ENCODE data around the gene EPN3. TPM values are rescaled to one million over a fixed set of nuclear protein-coding genes. Genes with fewer than 3 reads are reported as not detected.

Gene EPN3
- total RNA-seq, 1 donor from 2014 or later, result 92.7 TPM

DNA sequence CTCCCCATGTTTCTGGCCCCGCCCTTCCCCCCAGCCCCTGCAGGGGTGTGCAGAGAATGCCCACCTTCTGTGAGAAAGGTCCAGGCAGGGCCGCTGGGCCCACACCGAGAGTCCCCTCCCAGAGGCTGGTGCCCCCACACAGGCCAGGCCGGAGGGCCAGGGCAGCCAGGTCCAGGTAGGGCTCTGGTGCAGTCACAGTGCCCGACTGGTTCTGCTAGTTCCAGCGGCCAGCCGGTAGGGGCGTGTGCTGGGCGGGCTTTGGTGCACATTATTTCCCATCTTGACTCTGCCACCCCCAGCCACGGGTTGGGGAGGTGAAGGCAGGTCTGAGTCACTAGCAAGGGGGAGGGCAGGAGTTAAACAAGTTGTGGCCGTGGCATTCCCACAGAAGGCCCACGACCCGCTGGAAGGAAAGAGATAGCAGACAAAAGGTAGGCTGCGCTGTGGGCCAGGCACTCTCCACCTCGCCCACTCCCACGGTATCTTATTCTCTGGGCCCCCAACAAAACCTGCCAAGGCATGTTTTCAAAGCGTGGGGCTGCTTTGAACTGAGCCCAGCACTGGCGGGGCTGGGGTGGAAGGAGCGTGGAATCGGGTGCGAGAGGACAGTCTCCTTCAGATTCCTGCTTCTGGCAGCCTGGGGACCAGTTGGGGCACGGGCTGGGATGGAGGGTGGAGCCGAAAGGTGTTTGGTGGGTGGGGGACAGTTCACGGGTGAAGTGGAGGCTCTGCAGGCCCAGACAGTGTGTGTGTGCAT lies 1.9 kb downstream of the EPN3 start:
- DNase-seq (ENCODE audit: low spot score), result peak; percentile 69

DNA sequence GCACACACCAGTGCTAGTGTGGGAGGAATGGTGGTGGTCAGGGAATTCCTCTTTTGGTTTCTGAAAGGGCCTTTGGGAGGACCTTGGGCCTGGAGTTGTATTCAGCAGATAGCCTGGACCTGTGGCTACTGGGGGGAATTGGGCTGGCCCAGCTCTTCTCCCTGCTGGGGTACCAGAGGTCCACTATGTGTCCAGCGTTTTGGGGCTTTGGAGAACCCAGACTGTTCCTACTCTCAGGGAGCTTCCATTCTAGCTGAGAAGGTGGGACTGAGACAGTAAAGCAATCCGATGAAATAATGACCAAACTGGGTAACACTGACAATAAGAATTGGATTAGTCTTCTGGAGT lies 2.4 kb downstream of the EPN3 start:
- DNase-seq (ENCODE audit: low spot score), result no peak

DNA sequence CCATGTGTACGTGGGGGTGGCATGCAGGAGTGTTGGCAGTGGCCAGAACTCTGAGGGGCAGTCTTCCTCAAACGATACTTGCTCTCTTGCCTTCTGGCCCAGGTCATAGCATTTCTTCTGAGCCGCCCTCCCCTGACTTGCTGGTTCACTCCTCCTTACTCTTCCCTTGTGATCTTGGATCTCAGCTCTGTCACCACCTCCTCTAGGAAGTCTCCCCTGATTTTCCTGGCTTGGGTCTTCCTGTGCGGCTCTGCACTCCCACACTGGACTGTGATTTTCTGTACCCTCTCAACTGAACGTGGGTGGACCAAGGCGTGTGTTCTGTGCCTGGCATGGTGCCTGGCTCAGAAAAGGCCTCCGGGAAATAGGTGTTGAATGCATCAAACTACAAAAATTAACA lies 2.9 kb downstream of the EPN3 start:
- DNase-seq (ENCODE audit: low spot score), result no peak

DNA sequence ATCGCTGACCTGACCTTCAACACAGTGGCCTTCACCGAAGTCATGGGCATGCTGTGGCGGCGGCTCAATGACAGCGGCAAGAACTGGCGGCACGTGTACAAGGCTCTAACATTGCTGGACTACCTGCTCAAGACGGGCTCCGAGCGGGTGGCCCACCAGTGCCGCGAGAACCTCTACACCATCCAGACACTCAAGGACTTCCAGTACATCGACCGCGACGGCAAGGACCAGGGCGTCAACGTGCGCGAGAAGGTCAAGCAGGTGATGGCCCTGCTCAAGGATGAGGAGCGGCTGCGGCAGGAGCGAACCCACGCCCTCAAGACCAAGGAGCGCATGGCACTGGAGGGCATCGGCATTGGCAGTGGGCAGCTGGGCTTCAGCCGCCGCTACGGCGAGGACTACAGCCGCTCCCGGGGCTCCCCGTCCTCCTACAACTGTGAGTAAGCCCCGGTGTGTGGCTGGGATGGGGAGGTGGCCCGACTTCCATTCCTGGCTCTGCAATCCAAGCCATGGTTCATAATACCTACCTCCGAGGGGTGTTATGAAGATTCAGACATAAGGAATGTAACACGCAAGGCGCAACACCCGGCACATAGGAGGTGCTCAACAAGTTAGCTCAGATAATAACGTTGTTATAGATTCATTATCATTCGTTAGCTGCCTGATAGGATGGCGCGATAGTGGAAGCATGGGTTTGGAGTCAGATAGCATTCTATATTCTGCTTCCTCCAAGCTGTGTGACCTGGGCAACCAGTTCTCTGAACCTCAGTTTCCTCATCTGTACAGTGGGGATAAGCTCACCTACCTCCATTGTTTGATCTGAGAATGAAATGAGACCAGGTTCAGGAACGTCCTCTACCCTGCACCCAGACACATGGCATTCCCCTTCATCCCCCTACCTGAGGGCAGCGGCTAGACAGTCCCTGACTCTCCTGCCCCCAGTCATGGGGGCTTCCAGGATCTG lies 4.4 kb downstream of the EPN3 start:
- DNase-seq (ENCODE audit: low spot score), result no peak

DNA sequence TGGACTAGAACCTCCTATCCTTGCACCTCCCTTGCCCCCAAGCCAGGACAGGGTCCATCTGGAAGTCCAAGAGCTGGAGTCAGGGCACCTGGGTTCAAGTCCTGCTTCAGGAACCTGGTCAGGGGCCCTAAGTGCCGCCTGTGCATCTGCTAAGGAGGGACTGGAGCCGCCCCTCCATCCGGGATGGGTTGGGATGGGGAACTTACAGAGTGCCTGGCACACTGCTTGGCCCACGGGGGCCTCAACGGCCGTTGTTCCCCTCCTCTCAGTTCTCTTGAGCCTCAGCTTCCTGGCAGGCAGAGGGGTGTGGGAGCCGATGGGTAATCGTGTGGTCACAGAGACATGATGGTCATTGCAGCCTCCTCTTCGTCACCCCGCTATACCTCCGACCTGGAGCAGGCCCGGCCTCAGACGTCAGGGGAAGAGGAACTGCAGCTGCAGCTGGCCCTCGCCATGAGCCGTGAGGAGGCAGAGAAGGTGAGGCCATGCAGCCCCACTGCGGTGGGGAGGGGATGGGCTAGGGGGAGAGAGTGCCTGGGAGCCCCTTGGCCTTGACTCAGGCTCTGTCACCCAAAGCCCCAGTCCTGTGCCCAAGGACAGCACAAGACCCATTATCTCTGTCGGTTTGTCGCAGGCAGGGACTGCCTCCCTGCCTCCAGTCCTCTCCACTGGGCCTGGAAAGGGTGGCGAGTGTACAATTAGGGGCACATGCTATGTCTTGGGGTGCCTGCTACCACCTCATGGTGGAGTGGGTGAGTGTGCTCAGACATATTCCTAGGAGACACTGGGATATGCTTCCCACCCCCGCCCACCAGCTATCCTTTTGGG lies 5.4 kb downstream of the EPN3 start:
- DNase-seq (ENCODE audit: low spot score), result no peak

DNA sequence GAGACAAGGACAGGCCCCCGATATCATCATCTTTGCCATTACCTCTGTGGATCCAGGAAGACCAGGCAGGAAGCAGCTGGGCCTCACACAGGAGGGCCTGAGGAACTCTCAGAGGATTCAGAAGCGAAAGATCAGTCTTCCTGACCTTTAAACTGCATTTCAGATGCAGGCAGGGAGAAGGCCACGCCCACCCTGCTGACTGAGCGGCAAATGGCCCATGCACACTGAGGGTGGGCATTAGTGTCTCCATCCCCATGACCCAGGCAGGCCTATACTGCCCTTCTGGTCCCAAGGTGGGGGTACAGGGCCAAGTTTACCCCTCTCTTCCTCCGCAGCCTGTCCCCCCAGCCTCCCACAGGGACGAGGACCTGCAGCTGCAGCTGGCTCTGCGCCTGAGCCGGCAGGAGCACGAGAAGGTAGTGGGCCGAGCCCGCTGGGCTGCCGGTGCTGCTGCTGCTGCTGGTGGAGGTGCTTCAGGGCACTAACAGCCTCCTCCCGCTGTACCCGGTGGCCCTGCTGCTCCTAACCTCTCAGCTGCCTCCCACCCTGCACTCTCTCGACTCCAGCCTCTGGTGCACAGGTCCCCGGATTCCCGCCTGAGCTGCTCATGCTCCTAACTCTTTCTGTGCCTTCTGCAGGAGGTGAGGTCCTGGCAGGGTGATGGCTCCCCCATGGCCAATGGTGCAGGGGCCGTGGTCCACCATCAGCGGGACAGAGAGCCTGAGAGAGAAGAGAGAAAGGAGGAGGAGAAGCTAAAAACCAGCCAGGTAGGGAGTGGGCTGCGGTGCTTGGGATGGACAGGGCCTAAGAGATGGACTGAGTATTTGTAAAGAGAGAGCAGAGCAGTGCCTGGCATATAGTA lies 6.2 kb downstream of the EPN3 start:
- DNase-seq (ENCODE audit: low spot score), result no peak

DNA sequence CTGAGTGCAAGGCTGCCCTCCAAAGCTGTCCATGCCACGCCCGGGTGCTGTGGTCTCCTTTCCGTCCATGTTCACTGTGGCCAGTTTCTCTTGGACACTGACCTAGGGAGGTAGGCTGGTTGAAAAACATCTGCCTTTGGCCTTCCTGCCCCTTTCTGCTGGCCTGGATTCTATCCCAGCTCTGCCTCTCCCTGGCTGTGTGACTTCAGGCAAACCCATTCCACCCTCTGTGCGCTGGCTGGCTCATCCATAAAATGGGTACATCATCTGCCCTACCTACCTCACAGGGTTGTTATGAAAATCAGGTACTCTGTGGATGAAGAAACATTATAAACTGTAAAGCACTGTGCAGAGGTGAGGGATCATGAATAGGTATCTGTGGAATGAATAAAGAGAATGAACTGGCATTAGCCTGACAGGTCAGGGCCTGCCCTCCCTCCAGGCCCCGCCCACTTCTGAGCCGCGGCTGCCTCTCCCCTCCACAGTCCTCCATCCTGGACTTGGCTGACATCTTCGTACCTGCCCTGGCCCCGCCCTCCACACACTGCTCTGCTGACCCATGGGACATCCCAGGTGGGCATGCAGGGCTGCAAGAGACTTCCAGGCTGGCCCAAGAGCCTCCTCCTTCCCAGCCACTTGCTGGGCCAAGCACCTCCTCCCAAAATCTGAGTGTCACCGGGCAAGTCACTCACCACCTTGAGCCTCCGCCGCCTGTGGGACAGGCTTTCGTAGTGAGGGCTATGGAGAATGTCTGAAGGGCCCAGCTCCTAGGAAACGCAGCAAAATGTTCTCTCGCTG lies 7.4 kb downstream of the EPN3 start:
- DNase-seq (ENCODE audit: low spot score), result no peak

DNA sequence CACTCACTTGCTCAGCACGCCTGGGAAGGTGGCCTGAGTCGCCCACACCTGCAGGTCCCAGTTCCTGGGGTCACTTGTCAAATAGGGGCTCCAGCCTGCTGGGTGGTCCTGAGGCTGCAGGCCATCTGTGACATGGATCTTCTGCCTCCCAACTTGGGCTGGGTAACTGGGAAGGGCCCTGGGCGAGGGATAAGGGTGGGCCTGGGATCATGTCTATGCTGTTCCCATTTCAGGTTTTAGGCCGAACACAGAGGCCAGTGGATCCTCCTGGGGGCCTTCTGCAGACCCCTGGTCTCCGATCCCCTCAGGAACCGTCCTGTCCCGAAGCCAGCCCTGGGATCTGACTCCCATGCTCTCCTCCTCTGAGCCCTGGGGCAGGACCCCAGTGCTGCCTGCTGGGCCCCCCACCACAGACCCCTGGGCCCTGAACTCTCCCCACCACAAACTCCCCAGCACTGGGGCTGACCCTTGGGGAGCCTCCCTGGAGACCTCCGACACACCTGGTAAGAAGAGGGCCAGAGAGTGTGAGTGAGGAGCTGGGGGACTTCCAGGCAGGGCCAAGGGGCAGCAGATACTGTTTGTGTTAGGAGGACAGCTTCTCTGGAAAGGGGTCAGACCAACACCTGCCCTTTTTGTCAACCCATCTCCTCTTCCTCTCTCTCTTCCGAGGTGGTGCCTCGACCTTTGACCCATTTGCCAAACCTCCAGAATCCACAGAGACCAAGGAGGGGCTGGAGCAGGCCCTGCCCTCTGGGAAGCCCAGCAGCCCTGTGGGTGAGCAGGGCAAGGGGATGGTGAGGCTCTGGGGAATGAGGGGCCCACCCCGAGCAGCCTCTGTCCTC lies 8.2 kb downstream of the EPN3 start:
- no peak for DNase-seq (ENCODE audit: low spot score)

DNA sequence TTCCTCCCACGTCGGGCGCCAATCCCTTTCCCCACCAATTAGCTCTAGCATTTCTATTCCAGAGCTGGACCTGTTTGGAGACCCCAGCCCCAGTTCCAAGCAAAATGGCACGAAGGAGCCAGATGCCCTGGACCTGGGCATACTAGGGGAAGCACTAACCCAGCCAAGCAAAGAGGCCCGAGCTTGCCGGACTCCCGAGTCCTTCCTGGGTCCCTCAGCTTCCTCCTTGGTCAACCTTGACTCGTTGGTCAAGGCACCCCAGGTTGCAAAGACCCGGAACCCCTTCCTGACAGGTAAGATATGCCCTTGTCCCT lies 8.8 kb downstream of the EPN3 start:
- DNase-seq (ENCODE audit: low spot score), result no peak

DNA sequence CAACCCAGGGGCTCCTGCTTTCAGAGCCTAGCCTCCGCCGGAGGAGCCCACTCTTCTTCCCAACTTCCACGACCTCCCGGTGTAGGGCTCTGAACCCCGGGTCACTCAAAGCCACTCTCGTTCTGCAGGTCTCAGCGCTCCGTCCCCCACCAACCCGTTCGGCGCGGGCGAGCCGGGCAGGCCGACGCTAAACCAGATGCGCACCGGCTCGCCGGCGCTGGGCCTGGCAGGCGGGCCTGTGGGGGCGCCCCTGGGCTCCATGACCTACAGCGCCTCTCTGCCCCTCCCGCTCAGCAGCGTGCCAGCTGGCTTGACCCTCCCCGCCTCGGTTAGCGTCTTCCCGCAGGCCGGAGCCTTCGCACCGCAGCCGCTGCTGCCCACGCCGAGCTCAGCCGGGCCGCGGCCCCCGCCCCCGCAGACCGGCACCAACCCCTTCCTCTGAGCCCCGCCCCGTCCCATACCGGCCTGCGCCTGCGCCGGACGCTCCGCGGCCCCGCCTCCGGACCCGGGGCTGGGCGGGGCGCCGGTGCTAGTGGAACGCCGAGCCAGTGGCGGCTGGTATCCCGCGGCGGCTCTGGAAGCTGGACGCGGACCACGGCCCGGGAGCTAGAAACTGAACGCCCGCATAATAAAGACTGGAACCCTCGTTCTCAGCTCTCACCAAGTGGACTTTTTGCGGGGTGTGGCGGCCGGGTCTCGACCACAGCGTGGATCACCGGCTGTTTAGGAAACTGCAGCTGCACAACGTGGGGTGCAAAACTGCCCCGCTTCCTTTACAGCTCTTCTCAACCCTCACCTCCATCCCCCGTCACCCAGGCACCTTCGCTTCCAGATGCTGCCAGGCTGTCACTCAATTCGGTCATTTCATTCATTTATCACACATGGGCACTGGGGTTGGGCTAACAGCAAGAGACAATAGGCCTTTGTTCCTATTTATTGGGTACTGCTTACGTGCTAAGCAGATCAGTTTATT lies 9.5 kb downstream of the EPN3 start:
- peak; percentile 87 for DNase-seq (ENCODE audit: low spot score)

DNA sequence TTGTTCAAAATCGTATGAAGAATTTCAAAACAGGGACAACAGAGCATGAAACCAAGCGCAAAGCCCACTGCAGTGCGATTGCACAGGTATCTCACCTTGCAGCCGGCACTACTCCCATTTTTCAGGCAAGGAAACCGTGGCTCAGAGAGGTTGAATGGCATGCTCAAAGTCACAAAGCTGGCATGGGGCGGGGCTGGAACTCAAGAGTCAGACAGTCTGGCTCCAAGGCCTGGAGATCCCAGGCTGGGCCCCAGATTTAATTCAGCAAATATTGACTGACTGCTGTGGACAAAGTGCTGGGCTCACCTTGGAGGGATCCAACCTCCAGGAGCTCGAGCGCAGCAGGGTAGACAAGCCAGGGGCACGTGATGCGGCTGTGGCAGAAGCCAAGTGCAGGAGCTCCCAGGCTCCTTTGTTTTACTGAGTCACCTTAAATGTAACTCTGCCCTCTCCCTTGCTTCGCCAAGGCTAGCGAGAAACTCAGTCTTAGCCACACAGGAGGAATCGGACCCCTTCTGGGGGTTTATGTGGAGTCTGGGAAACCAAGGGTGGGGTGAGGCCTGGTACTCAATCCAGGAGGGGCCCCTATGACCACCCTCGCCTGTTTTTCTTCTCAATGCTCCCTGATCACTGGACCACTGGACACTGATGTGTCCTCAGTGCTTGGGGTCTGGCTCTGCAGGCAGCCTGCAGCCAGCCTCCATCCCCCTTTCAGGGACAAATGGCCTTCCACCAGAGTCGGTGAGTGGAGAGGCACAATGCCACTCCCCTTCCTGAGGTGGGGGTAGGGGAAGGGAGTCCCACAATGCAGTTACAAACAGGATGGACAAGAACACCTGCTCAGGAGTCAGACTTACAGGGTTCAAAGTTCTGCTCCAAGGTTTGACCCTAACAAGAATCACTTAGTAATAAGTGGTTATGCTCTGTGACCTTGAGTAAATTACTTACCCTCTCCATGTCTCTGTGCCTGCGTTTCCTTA lies 10.6 kb downstream of the EPN3 start:
- DNase-seq (ENCODE audit: low spot score), result peak; percentile 89

DNA sequence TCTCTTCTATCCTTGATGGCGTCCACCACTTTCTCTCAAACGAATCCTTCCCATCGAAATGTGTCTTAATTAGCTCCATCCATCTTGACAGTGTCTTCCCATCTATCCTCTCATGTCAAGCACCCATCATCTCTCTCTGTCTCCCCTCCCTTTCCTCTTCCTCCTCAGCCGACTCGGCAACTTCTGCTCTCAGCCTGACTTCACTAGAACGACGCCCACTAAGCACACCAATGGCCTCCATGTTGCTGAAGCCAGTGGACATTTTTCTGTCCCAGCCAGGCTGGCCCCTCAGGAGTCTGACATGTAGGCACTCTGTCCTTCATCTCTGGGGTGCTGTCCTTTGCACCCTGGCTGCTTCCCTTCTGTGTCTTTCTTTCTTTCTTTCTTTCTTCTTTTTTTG lies 12.0 kb downstream of the EPN3 start:
- no peak for DNase-seq (ENCODE audit: low spot score)

DNA sequence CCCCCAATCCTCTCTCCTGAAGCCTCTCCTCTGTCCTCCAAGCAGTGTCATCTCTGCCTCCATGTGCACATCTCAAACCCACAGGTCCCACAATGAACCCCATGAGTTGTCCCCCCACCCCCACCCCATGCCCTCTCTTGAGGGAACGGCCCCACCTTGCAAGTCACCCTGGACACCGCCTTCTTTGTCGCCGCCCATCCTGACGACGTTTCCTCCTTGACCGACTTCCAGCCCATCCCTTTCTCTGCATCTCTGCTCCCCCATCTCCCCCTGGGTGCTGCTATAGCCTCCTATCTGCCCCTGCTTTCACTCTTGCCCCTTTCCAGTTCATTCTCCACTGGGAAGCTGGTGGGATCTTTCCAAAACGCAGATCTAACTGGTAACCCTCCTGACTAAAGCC lies 12.8 kb downstream of the EPN3 start:
- no peak for DNase-seq (ENCODE audit: low spot score)

DNA sequence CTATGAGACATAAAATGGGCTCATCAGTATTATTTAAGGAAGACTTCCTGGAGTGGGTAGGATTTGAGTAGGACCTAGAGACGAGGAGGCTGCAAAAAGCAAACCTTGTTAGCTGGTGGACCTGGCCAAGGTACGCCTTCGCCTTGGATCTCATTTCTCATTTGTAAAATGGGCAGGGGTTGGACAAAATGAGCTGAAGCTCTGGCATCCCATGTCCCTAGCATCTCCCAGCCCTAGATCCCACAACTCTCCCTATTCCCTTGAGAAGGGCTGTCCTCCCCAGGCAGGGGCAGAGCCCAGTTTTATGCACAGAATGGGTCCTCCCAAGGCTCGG lies 14.1 kb downstream of the EPN3 start:
- no peak for DNase-seq (ENCODE audit: low spot score)

DNA sequence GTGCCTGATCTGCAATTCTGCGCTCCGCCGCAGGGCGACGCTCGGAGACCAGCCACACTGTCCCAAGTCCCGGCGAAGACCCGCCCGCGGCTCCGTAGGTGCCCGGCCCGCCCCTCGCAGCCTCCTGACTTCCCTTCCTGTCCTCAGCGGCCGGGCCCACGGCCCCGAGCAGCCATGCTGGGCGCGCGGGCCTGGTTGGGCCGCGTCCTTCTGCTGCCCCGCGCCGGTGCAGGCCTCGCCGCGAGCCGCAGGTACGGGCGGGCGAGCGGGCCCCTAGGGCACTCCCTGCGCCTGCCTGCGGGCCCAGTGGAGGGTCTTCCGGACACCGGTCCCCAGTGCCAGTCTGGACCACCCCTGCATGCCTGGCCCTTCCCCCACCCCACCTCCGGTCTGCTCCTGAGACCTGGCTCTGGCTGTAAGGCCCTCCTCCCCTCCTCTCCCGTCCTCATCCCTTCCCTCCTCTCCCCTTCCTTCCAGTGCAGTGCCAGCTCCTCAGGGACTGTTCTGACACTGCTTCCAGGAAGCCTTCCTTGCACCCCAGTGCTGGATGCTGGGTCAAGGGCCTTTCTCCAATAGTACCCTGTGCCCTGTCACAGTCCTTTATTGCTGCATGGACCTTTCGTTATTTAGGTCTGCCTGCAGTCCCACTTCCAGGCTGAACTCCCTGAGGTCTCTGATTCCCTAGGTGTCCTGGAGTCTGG lies 14.7 kb downstream of the EPN3 start, which contains the start of gene SPATA20:
SPATA20 (plus strand) TSS at position 140 of the 701 bp plus-strand sequence; CDS start at position 175, 35 bp downstream.
- peak; percentile 93 for DNase-seq (ENCODE audit: low spot score)

DNA sequence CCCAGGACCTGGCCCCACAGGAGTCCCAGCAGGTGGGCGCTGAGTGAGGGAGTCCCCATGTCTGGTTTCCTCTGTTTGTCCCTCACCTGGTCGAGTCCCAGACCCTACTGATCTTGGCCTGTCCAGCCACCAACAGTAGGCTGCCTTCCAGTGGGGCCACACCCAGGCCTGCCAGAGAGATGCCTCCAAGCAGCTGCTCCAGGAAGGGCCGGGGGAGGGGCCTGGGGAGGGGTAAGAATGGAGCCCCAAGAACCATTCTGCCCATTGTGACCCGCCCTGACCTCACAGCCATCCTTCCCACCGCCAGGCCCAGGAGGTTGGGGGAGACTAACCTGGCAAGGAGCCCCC lies 15.2 kb downstream of the EPN3 start:
- DNase-seq (ENCODE audit: low spot score), result no peak

DNA sequence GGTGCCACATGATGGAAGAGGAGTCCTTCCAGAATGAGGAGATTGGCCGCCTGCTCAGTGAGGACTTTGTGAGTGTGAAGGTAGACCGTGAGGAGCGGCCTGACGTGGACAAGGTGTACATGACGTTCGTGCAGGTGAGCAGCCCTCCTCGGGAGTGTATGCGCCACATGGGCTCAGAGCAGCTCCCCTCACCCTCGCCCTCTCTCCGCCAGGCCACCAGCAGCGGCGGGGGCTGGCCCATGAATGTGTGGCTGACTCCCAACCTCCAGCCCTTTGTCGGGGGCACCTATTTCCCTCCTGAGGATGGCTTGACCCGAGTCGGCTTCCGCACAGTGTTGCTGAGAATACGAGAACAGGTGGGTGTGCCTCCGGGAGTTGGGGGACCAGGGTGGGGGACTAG lies 16.3 kb downstream of the EPN3 start:
- DNase-seq (ENCODE audit: low spot score), result no peak
